Common myeloid progenitor, CD34-positive (primary cell): ENCODE measurements around the gene NQO2.
A peak's percentile ranks its signal among the peaks of the same experiment; 100 is the strongest.

Experiments
- CTCF ChIA-PET: fragments of 350-600 bp; sonication (Branson Sonifier 250); formaldehyde crosslinking; loops from one replicate; lab custom pipeline; 2021; ENCODE audit warnings: antibody characterized with exemption; lab: Charles Lee
- POLR2A ChIA-PET: fragments of 350-600 bp; sonication (Branson Sonifier 250); formaldehyde crosslinking; loops from one replicate; lab custom pipeline; 2021; ENCODE audit warnings: antibody characterized with exemption; lab: Charles Lee
- DNase-seq, 3 donors: peaks; one replicate each; pipeline versions ENCODE4 v3.0.0 to v3.0.0-alpha.2; 2013
- H3K27ac ChIP-seq, 2 experiments: 1 replicate in 1 of 2; 2 replicates in 1 of 2; pipeline ENCODE4 v1.7.0; 2013; ENCODE audit warnings: inconsistent platforms in 2 of 2, low read length in 2 of 2, mild to moderate bottlenecking in 2 of 2, low read depth in 1 of 2, moderate library complexity in 1 of 2; ENCODE audit not compliant: severe bottlenecking in 2 of 2, insufficient read depth in 1 of 2, poor library complexity in 1 of 2
- H3K27me3 ChIP-seq, 5 experiments: replicated peaks in 2 of 5; 1 replicate in 3 of 5; 2 replicates in 2 of 5; pipeline versions ENCODE4 v1.6.1 to v1.7.0; 2013; ENCODE audit warnings: low read length in 4 of 5, mild to moderate bottlenecking in 2 of 5, moderate library complexity in 2 of 5, inconsistent platforms in 1 of 5; ENCODE audit not compliant: insufficient read depth in 5 of 5, control insufficient read depth in 4 of 5
- H3K36me3 ChIP-seq, 4 experiments: 1 replicate in 2 of 4; 2 replicates in 2 of 4; pipeline versions ENCODE4 v1.6.1 to v1.7.0; 2013; ENCODE audit warnings: low read length in 3 of 4, control low read depth in 1 of 4, mild to moderate bottlenecking in 1 of 4; ENCODE audit not compliant: control insufficient read depth in 4 of 4, insufficient read depth in 4 of 4
- H3K4me1 ChIP-seq, 4 experiments: 1 replicate in 3 of 4; 2 replicates in 1 of 4; pipeline versions ENCODE4 v1.6.1 to v1.7.1; 2013; ENCODE audit warnings: low read length in 3 of 4, mild to moderate bottlenecking in 3 of 4, control low read depth in 1 of 4, inconsistent platforms in 1 of 4, moderate library complexity in 1 of 4; ENCODE audit not compliant: control insufficient read depth in 4 of 4, insufficient read depth in 4 of 4; ENCODE audit errors: control extremely low read depth in 1 of 4
- H3K4me3 ChIP-seq, 7 experiments: 1 replicate in 4 of 7; 2 replicates in 3 of 7; pipeline versions ENCODE4 v1.5.1 to v1.7.0; 2013; ENCODE audit warnings: mild to moderate bottlenecking in 7 of 7, low read length in 6 of 7, moderate library complexity in 6 of 7, inconsistent platforms in 2 of 7, low read depth in 2 of 7, control low read depth in 1 of 7; ENCODE audit not compliant: insufficient read depth in 4 of 7, control insufficient read depth in 1 of 7; ENCODE audit errors: extremely low read depth in 1 of 7
- H3K9me3 ChIP-seq, 5 experiments: 1 replicate in 4 of 5; 2 replicates in 1 of 5; pipeline versions ENCODE4 v1.6.1 to v1.7.1; 2013; ENCODE audit warnings: low read length in 4 of 5, mild to moderate bottlenecking in 2 of 5, inconsistent platforms in 1 of 5, low read depth in 1 of 5, moderate library complexity in 1 of 5; ENCODE audit not compliant: control insufficient read depth in 4 of 5, insufficient read depth in 2 of 5; ENCODE audit errors: control extremely low read depth in 1 of 5
- WGBS: methylation state at CpG from one replicate; pipeline ENCODE4 v1.1.5; 2013; ENCODE audit not compliant: insufficient coverage; 5-methylcytosine and 5-hydroxymethylcytosine counted together

NQO2 gene

DNA sequence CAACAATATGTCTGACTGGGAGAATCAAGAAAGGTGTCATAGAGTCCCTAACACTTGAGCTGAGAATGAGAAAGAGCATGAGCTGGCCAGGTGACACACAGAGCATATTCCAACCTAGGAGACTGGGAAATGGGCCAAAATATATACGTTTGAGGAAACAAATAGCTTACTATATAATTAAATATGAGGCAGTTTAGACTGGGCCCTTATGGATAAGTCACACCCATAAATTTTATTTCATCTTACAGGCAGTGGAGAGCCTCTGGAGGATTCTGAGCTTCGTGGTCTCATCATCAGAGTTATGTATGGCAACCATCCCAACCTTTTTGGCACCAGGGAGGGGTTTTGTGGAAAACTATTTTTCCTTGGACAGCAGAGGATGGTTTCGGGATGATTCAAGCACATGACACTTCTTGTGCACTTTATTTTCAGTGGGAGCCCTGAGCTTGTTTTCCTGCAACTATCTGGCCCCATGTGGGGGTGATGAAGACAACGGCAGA lies 12.9 kb upstream of the NQO2 start:
- no peak overlapping the region for H3K4me3 ChIP-seq
- H3K27me3 ChIP-seq = no peaks in the 10 kb centered on the region
- peaks cover 15 to 57% (median 44%) of the 10 kb centered on the region in 4 experiments for H3K4me1 ChIP-seq
- no peak for DNase-seq
- POLR2A ChIA-PET = interaction anchor here (0.6 to 1.1 kb wide), 4 partner anchors 9 to 197 kb away, joined by 3 to 5 read pairs (median 4); no protein-coding TSS in a partner anchor
- WGBS = 96% methylated on average over 3 of the region's 4 CpGs
- CTCF ChIA-PET = interaction anchor here (0.5 to 6.4 kb wide), 23 partner anchors 7 to 251 kb away, joined by 3 to 71 read pairs (median 4); partner anchors contain the start of genes NQO2, SERPINB1 and WRNIP1
- H3K36me3 ChIP-seq = no peaks in the 10 kb centered on the region
- no peaks in the 10 kb centered on the region for H3K9me3 ChIP-seq
- peak overlapping the region in 1 of 2 experiments; percentile 99 for H3K27ac ChIP-seq

DNA sequence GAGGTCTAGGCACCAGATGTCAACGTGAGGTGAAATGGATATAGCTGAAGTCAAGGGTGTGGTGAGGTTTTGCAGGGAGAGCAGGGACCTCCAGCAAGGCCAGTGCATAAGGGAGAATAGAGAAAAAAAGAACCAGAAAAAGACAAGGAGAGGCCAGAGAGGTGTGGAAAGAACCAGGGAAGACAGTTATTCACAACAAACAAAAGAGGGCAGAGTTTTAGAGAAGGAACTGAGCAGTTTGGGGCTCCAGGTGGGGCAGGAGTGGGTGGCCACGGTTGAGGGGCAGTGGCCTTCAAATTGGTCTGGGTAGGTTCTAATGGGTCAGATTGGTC lies 11.6 kb upstream of the NQO2 start:
- H3K4me3 ChIP-seq = peak overlapping the region; percentile 65 to 98 (median 80)
- no peaks in the 10 kb centered on the region for H3K9me3 ChIP-seq
- peak in 1 of 3 donors; percentile 30 for DNase-seq
- peak overlapping the region; percentile 98 to 99 for H3K27ac ChIP-seq
- ChIA-PET CTCF (interaction anchor here (0.6 to 6.4 kb wide), 22 partner anchors 8 to 255 kb away, joined by 3 to 71 read pairs (median 10); partner anchors contain the start of genes SERPINB1 and WRNIP1), POLR2A (no interaction called here)
- WGBS = 35% methylated on average over 2 of the region's 2 CpGs
- no peaks in the 10 kb centered on the region for H3K27me3 ChIP-seq
- peaks cover 12 to 55% (median 39%) of the 10 kb centered on the region in 4 experiments for H3K4me1 ChIP-seq
- H3K36me3 ChIP-seq = no peaks in the 10 kb centered on the region

DNA sequence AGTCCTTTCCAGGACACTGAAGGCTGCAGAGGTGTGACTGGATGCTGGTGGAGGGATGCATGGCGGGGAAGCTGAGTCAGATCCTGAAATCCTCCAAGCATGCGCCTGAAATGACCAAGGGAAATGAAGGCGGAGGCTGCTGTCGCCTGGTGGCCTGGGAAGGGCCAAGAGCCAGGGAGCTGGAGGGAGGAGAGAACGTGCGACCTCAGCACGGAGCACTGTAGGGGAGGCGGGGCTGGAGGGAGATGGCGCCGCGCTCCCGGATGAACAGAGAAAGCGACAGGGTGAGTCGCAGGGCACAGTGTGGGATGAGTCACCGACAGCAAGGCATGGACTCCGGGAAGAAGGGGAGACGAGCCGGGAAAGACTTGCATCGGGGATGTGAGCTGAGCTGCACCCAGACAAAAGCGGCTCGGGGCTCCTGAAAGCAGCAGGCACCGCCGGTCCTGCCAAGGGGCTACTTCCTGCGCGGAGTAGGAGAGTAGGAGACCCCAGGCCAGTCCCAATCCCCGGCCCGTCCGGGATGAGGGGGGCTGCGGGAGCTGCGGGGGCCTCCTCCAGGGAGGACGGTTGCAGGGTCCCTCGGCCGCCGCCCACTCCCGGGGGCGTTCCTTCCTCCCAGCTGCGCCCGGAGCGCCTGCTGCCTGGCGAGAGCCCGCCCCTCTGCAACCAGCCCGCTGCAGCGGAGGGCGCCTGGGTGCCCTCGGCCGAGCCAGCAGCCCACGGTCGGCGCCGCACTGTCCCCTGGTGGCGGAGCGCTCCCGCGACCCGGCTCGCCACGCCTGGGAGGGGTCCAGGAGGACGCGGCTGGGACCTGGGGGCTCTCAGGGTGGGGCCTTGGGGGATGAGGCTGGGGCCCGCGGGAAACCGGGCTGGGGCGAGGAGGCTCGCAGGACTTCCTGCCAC lies 11.0 kb upstream of the NQO2 start:
- Histone ChIP-seq H3K36me3 (no peaks in the 10 kb centered on the region), H3K27ac (peak overlapping the region; percentile 98 to 99), H3K9me3 (no peaks in the 10 kb centered on the region), H3K4me3 (peak overlapping the region; percentile 65 to 98 (median 80)), H3K4me1 (peaks cover 12 to 49% (median 37%) of the 10 kb centered on the region in 4 experiments), H3K27me3 (no peaks in the 10 kb centered on the region)
- ChIA-PET CTCF (interaction anchor here (0.6 to 6.4 kb wide), 41 partner anchors 9 to 256 kb away, joined by 3 to 71 read pairs (median 6); partner anchors contain the start of genes SERPINB1 and SERPINB6), POLR2A (interaction anchor here (0.9 to 2.6 kb wide), 6 partner anchors 18 to 147 kb away, joined by 3 to 12 read pairs (median 5); partner anchors contain the start of genes RIPK1, SERPINB1 and SERPINB6)
- WGBS = 0% methylated on average over 58 of the region's 64 CpGs
- peak; percentile 86 to 92 (median 89) for DNase-seq

DNA sequence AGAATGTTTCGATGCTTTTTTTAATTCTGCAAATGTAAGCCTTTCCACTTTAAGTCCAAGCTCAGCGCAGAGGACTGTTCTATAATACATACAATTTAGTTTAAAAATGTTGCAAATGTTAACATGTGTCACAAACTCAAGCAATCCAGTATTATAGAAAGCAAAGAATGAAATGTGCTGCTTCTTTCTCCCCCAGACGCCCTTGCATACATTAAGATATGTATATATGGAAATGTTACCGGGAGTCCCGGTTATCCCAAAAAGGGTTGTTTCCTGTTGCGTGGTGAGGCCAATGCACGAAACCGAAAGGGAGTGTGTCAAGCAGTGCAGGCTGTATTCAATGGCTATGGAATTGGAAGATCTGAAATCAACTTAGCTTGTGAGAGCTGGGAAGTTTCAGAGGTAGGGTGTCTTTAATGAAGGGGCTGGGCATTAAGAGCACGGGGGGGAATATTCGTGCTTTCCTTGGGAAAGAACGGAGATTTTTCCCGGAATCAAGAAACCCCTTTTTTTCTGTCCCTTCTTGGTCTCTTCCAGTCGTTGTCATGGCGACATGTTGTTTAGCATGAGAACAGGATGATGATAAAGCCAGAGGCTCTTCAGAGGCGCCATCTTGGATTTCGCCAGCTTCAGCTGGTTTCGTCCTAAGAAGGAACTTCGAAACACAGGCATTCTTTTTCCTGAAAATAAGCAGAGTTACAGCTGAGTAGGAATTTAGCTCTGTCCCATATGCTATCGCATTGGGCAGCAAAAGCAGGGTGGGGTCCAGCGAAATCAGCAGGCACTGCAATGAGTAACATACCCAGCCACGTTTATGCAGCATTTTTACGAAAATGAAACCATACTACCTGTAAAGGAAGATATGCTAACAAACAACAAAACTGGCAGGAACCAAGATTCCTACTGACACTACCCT lies 10.1 kb upstream of the NQO2 start:
- Histone ChIP-seq H3K36me3 (no peaks in the 10 kb centered on the region), H3K4me1 (peaks cover 12 to 49% (median 37%) of the 10 kb centered on the region in 4 experiments), H3K27ac (peak overlapping the region; percentile 98 to 99), H3K27me3 (no peaks in the 10 kb centered on the region), H3K9me3 (no peaks in the 10 kb centered on the region), H3K4me3 (peak overlapping the region; percentile 65 to 98 (median 80))
- ChIA-PET CTCF (interaction anchor here (0.6 to 6.4 kb wide), 48 partner anchors 8 to 257 kb away, joined by 3 to 71 read pairs (median 5); partner anchors contain the start of genes NQO2, RIPK1, SERPINB1 and SERPINB6), POLR2A (interaction anchor here (0.7 to 2.6 kb wide), 13 partner anchors 10 to 206 kb away, joined by 3 to 12 read pairs (median 4); partner anchors contain the start of genes NQO2, RIPK1, SERPINB1 and SERPINB6)
- WGBS = 0% methylated on average over 13 of the region's 22 CpGs
- peak; percentile 95 to 98 (median 97) for DNase-seq

DNA sequence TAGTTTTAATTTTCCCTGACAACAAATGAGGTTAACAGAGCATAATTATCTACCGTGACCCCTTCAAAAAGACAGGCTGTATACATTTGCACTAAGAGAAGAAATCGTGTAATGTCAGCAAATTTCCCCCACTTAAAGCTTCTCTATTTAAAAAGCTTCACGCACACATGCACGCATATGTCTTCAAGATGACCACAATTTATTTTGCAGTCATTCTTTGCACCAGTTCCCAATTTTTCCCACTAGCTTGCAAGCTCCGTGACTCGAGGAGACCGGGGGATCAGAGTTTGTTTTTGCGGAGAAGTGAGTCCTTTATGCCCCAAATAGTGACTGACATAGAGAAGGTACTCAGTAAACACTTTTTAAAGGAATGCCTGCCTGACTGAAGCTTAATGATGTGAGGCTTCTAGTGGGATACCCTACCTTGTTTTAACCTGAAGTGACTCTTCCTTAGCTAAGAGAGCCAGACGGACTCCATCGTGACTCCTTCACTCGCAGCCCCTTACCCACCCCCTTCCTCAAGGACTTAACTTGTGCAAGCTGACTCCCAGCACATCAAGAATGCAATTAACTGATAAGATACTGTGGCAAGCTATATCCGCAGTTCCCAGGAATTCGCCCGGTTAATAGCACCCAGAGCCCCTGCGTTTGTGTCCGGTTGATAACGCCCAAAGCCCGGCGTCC lies 9.3 kb upstream of the NQO2 start:
- WGBS = 0% methylated on average over 16 of the region's 19 CpGs
- Histone ChIP-seq H3K4me1 (peaks cover 12 to 49% (median 37%) of the 10 kb centered on the region in 4 experiments), H3K36me3 (no peaks in the 10 kb centered on the region), H3K9me3 (no peaks in the 10 kb centered on the region), H3K27me3 (no peaks in the 10 kb centered on the region), H3K27ac (peak overlapping the region; percentile 98 to 99), H3K4me3 (peak overlapping the region; percentile 9 to 98 (median 80))
- DNase-seq = peak; percentile 31 to 61 (median 51)
- ChIA-PET POLR2A (interaction anchor here (0.6 to 2.6 kb wide), 11 partner anchors 9 to 207 kb away, joined by 3 to 12 read pairs (median 4); partner anchors contain the start of genes NQO2 and SERPINB1), CTCF (interaction anchor here (0.6 to 6.4 kb wide), 34 partner anchors 9 to 252 kb away, joined by 3 to 71 read pairs (median 5); partner anchors contain the start of genes NQO2, RIPK1 and SERPINB1)
